ENCODE measurements around the gene C16orf96.

The C16orf96 gene

DNA sequence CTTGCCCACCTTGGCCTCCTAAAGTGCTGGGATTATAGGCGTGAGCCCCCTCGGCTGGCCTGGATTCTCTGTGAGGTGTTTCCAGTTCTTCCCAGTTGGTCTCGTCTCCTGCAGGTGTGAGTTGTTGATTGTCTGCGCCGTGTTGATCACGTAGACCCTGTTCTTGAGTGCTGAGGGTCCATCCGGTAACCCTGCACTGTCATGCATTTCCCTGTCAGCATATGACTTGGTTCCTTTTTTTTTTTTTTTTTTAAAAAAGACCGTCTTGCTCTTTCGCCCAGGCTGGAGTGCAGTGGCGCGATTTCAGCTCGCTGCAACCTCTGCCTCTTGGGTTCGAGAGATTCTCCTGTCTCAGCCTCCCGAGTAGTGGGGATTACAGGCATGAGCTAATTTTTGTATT lies 85.8 kb downstream of the C16orf96 start:
- no peak for DNase-seq (ENCODE audit: low read depth)
- TF ChIP-seq, protein P1, sequence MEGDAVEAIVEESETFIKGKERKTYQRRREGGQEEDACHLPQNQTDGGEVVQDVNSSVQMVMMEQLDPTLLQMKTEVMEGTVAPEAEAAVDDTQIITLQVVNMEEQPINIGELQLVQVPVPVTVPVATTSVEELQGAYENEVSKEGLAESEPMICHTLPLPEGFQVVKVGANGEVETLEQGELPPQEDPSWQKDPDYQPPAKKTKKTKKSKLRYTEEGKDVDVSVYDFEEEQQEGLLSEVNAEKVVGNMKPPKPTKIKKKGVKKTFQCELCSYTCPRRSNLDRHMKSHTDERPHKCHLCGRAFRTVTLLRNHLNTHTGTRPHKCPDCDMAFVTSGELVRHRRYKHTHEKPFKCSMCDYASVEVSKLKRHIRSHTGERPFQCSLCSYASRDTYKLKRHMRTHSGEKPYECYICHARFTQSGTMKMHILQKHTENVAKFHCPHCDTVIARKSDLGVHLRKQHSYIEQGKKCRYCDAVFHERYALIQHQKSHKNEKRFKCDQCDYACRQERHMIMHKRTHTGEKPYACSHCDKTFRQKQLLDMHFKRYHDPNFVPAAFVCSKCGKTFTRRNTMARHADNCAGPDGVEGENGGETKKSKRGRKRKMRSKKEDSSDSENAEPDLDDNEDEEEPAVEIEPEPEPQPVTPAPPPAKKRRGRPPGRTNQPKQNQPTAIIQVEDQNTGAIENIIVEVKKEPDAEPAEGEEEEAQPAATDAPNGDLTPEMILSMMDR (IDR thresholded peaks at IDR 0.05; ENCODE audit: control insufficient read depth, extremely low read depth, insufficient read depth), result no peak
- H3K4me3 ChIP-seq (ENCODE audit: low read depth, low read length), result no peak overlapping the region

DNA sequence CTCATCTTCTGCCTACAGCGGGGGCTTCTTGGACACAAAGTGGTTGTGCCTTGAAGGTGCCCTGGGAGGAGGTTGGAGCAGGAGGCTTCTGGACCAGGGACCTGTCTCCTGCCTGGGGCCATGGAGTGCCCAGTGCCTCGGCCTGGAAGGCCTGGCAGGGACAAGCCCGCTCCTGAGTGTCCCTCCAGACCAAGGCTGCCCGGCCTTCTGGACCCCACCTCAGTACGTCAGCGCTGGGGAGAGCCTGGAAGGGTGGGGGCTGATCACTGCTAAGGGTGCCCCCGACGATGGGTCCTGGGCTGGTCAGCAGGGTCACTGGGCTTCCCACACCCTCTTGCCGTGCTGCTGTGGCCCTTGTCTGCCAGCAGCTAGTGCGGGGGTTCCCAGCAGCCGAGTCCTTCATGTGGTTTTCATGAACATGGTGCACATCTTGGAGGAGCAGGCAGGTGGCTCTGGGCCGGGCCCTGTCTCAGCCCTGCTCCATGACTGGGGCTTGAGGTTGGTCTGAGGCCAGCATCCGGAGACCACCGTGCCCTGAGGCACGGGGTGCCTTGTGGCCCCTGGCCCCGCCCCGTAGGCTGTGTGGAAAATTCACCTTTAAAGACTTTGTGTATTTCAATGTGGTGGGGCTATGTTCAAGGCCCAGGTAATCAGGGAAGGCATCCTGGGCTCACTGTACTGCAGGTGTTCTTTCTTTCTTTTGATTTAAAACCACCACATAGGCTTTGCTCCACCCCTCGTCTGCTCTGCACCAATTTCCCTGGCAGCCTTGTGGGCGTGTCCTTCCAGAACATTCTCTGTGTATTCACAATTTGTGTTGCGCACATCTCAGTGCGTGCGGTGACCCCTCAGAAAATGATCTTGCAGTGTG lies 90.9 kb downstream of the C16orf96 start:
- H3K4me3 ChIP-seq (ENCODE audit: low read depth, low read length), result no peak overlapping the region
- no peak for DNase-seq (ENCODE audit: low read depth)
- TF ChIP-seq, protein P1 (IDR thresholded peaks at IDR 0.05; ENCODE audit: control insufficient read depth, extremely low read depth, insufficient read depth), result no peak

DNA sequence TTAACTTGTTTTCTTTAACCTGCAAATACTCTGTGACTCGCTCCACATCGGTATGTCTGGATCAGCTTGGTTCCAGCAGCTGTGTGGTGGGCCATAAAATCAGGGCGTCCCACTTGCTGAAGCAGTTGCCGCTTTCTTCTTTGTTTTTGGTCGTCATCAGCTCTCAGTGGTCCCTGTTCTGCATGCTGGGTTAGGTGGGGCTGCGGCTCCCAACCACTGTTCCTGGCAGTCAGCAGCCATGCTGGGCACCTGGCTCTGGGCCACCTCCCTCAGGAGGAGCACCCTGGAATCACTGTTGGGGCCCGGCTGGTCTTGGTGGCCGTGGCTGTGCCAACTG lies 91.5 kb downstream of the C16orf96 start:
- no peak overlapping the region for H3K4me3 ChIP-seq (ENCODE audit: low read depth, low read length)
- no peak for DNase-seq (ENCODE audit: low read depth)
- TF ChIP-seq, protein P1 (IDR thresholded peaks at IDR 0.05; ENCODE audit: control insufficient read depth, extremely low read depth, insufficient read depth), result no peak

DNA sequence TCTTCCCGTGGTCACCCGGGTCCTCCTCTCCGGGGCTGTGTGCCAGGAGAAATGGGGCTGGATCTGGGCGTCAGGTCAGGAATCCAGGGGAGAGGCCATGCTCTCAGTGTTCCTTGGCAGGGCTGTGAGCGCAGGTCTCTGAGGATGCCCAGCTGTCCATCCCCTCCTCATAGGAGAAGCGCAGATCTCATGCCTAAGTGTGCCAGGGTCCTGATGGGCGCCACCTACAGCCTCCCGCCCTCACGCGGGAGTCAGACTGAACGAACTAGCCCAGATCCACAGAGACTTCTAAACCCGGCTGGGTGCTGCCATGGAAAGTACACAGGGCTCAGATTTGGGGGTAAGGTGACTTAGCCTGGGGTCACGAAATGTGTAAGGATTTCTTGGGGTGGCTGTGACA lies 92.8 kb downstream of the C16orf96 start:
- TF ChIP-seq, protein P1 (IDR thresholded peaks at IDR 0.05; ENCODE audit: control insufficient read depth, extremely low read depth, insufficient read depth), result no peak
- no peak for DNase-seq (ENCODE audit: low read depth)

DNA sequence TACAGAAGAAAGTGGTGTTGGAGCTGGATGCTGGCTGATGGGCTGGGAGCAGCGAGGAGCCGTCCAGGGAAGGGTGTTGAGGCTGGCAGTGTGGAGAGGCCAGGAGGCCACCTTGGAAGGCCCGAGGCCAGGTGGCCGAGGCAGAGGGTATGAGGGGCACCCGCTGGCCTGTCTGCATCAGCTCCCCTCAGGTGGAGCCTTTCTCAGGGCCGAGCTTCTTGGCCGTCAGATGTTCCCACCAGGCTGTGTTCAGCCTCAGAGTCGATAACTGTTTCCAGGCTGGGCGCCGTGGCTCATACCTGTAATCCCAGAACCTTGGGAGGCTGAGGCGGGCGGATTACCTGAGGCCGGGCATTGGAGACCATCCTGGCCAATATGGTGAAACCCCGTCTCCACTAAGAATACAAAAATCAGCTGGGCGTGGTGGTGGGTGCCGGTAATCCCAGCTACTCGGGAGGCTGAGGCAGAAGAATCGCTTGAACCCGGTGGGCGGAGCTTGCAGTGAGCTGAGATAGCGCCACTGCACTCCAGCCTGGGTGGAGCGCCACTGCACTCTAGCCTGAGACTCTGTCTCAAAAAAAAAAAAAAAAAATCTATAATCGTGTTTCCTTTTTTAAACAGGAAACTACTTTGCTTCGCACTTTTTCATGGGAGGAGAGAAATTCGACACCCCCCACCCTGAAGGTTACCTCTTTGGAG lies 93.8 kb downstream of the C16orf96 start:
- TF ChIP-seq, protein P1 (IDR thresholded peaks at IDR 0.05; ENCODE audit: control insufficient read depth, extremely low read depth, insufficient read depth), result no peak
- no peak for DNase-seq (ENCODE audit: low read depth)
- H3K4me3 ChIP-seq (ENCODE audit: low read depth, low read length), result no peak overlapping the region

More for the DNA sequence above, 92.8 kb downstream of the C16orf96 start:
- no peak overlapping the region for H3K4me3 ChIP-seq (ENCODE audit: low read depth, low read length)
